Activated CD4-positive, alpha-beta memory T cell treated with anti-CD3 and anti-CD28 coated beads, Interleukin-2, amount 10 ng/mL, durations not matched to agents 7 days and 5 days (primary cell): ENCODE measurements around the gene ENOX2. TPM values are rescaled to one million over a fixed set of nuclear protein-coding genes. Genes with fewer than 3 reads are reported as not detected.
"Not testable (repeated sequence)": the region's sequence is repeated elsewhere in the genome, so short reads cannot be mapped to it uniquely, and the experiment has no call there.

Experiments
- CTCF ChIA-PET: fragments of 350-600 bp; sonication (Branson Sonifier 250); formaldehyde crosslinking; loops from one replicate; lab custom pipeline; 2021; ENCODE audit warnings: antibody characterized with exemption, inconsistent platforms; lab: Charles Lee
- POLR2A ChIA-PET: fragments of 350-600 bp; sonication (Branson Sonifier 250); formaldehyde crosslinking; loops from one replicate; lab custom pipeline; 2021; ENCODE audit warnings: antibody characterized with exemption; lab: Charles Lee
- DNase-seq: peaks from one replicate; pipeline ENCODE4 v3.0.0-alpha.2; 2020
- H3K27ac Mint-ChIP-seq: one replicate; pipeline ENCODE4 v1.8.0; 2021; ENCODE audit warnings: mild to moderate bottlenecking, mixed read lengths
- H3K27me3 Mint-ChIP-seq: one replicate; pipeline ENCODE4 v1.8.0; 2021; ENCODE audit warnings: mixed read lengths
- H3K36me3 Mint-ChIP-seq: one replicate; pipeline ENCODE4 v1.8.0; 2021; ENCODE audit warnings: low read depth, mixed read lengths
- H3K4me1 Mint-ChIP-seq: one replicate; pipeline ENCODE4 v1.8.0; 2021; ENCODE audit warnings: mixed read lengths
- H3K4me3 Mint-ChIP-seq: one replicate; pipeline ENCODE4 v1.8.0; 2021; ENCODE audit warnings: mild to moderate bottlenecking, mixed read lengths
- H3K9me3 Mint-ChIP-seq: one replicate; pipeline ENCODE4 v1.8.0; 2021; ENCODE audit warnings: mixed read lengths
- total RNA-seq, 2 experiments: library from RNA; stranded (reverse); gene quantifications; one replicate each; pipeline ENCODE4 v1.2.3, GENCODE V29; 2021

Gene ENOX2
- total RNA-seq, 2 experiments from 2014 or later: 10.3 to 13.4 TPM

- H3K9me3 Mint-ChIP-seq: no peaks in the 10 kb centered on the region
- CTCF ChIA-PET: no interaction called here
These were observed 73.2 kb downstream of the ENOX2 start for GRCh38 chrX:130829526-130830515.

GRCh38 chrX:130828641-130829040 lies 74.4 kb downstream of the ENOX2 start:
- CTCF ChIA-PET: no interaction called here
- Mint-ChIP-seq H3K4me1 (no peaks in the 10 kb centered on the region), H3K4me3 (no peak overlapping the region), H3K36me3 (no peaks in the 10 kb centered on the region), H3K27ac (no peak overlapping the region), H3K9me3 (no peaks in the 10 kb centered on the region), H3K27me3 (no peaks in the 10 kb centered on the region)
- POLR2A ChIA-PET: no interaction called here
- DNase-seq: no peak

More at GRCh38 chrX:130829526-130830515, 73.2 kb downstream of the ENOX2 start:
- Mint-ChIP-seq H3K4me1 (no peaks in the 10 kb centered on the region), H3K4me3 (no peak overlapping the region), H3K36me3 (no peaks in the 10 kb centered on the region), H3K27ac (no peak overlapping the region), H3K27me3 (no peaks in the 10 kb centered on the region)
- POLR2A ChIA-PET: no interaction called here
- no peak for DNase-seq

- no peaks in the 10 kb centered on the region for H3K4me1 Mint-ChIP-seq
- ChIA-PET CTCF (no interaction called here), POLR2A (no interaction called here)
- DNase-seq: no peak
- H3K27me3 Mint-ChIP-seq: no peaks in the 10 kb centered on the region
- H3K9me3 Mint-ChIP-seq: no peaks in the 10 kb centered on the region
- H3K36me3 Mint-ChIP-seq: no peaks in the 10 kb centered on the region
- no peak overlapping the region for H3K4me3 Mint-ChIP-seq
- no peak overlapping the region for H3K27ac Mint-ChIP-seq
These were observed 75.4 kb downstream of the ENOX2 start for GRCh38 chrX:130827648-130828047.

DNA sequence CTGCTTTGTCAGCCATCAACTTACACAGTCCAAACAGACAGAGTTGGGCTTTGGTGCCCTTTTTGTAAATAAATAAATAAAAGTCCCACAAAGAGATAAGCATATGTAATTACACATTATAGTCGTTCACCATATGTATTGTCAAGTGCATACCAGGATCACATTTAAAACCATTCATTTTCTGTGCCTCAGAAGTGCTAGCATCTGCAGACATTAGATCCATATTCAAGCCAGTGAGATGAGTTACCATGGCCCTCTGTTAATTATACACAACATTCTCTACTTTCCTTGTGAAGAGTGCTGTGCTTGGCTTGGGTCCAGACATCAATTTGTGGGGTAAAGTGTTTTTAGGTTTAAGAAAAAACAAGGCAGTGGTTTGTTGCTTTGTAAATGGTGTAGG lies 76.8 kb downstream of the ENOX2 start:
- Mint-ChIP-seq H3K4me3 (no peak overlapping the region), H3K4me1 (no peaks in the 10 kb centered on the region), H3K9me3 (no peaks in the 10 kb centered on the region), H3K27me3 (no peaks in the 10 kb centered on the region), H3K36me3 (no peaks in the 10 kb centered on the region), H3K27ac (no peak overlapping the region)
- CTCF ChIA-PET: no interaction called here
- no peak for DNase-seq
- POLR2A ChIA-PET: interaction anchor here (0.7 kb wide), 1 partner anchor 1104 kb away, joined by 3 read pairs; no protein-coding TSS in a partner anchor

DNA sequence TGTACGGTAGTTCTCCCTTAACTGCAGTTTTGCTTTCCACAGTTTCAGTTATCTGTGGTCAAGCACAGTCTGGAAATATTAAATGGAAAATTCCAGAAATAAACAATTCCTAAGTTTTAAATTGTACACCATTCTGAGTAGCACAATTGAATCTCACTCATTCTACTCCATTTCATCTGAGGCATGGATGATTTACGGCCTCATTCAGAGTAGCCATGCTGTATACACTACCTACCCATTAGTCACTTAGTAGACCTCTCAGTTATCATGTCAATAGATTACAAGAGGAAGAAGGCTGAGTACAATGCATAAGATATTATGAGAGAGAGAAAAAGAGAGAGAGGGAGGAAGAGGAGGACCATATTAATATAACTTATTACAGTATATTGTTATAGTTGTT lies 77.5 kb downstream of the ENOX2 start:
- ChIA-PET POLR2A (no interaction called here), CTCF (no interaction called here)
- H3K4me1 Mint-ChIP-seq: peaks cover 2% of the 10 kb centered on the region
- no peak overlapping the region for H3K27ac Mint-ChIP-seq
- no peaks in the 10 kb centered on the region for H3K27me3 Mint-ChIP-seq
- H3K9me3 Mint-ChIP-seq: no peaks in the 10 kb centered on the region
- no peaks in the 10 kb centered on the region for H3K36me3 Mint-ChIP-seq
- no peak for DNase-seq
- H3K4me3 Mint-ChIP-seq: no peak overlapping the region

DNA sequence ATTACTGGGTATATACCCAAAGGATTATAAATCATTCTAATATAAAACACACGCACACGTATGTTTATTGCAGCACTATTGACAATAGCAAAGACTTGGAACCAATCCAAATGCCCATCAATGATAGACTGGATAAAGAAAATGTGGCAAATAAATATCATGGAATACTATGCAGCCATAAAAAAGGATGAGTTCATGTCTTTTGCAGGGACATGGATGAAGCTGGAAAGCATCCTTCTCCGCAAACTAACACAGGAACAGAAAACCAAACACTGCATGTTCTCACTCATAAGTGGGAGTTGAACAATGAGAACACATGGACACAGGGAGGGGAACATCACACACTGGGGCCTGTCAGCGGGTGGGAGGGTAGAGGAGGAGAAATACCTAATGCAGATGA lies 83.6 kb downstream of the ENOX2 start:
- H3K36me3 Mint-ChIP-seq, H3K4me1 Mint-ChIP-seq, DNase-seq, CTCF ChIA-PET, H3K4me3 Mint-ChIP-seq, H3K27ac Mint-ChIP-seq, H3K27me3 Mint-ChIP-seq, H3K9me3 Mint-ChIP-seq, POLR2A ChIA-PET: not testable (repeated sequence)

GRCh38 chrX:130813932-130814331 lies 89.1 kb downstream of the ENOX2 start:
- H3K27me3 Mint-ChIP-seq, POLR2A ChIA-PET, H3K36me3 Mint-ChIP-seq, H3K9me3 Mint-ChIP-seq, DNase-seq, H3K4me3 Mint-ChIP-seq, H3K27ac Mint-ChIP-seq, H3K4me1 Mint-ChIP-seq: not testable (repeated sequence)
- CTCF ChIA-PET: interaction anchor here (0.5 kb wide), 1 partner anchor 236 kb away, joined by 3 read pairs; no protein-coding TSS in a partner anchor

DNA sequence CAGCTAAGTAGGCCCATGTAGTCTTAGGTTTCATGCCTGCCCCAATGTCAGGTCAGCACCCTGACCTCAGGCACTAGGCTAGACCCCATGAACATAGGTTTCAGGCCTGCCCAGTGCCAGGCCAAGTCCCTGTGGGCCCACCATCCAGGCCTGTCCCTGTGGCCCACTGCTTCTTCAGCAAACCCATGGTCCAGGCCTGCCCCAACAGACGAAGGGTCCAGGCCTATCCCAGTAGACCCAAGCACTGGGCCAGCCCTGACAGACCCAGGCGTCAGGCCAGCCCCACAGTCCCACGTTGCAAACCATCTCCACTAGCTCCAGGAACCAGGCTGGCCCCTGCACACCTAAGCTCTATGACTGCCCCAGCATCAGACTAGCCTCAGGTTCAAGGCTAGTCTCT lies 92.4 kb downstream of the ENOX2 start:
- DNase-seq: no peak
- Mint-ChIP-seq H3K27ac (no peak overlapping the region), H3K4me3 (no peak overlapping the region), H3K27me3 (no peaks in the 10 kb centered on the region), H3K9me3 (peaks cover 4% of the 10 kb centered on the region), H3K36me3 (no peaks in the 10 kb centered on the region), H3K4me1 (no peaks in the 10 kb centered on the region)
- POLR2A ChIA-PET: no interaction called here
- CTCF ChIA-PET: no interaction called here

GRCh38 chrX:130805903-130806302 lies 97.1 kb downstream of the ENOX2 start:
- ChIA-PET POLR2A (no interaction called here), CTCF (no interaction called here)
- Mint-ChIP-seq H3K27ac (no peak overlapping the region), H3K4me1 (no peaks in the 10 kb centered on the region), H3K9me3 (no peaks in the 10 kb centered on the region), H3K27me3 (no peaks in the 10 kb centered on the region), H3K36me3 (no peaks in the 10 kb centered on the region), H3K4me3 (no peak overlapping the region)
- DNase-seq: no peak

DNA sequence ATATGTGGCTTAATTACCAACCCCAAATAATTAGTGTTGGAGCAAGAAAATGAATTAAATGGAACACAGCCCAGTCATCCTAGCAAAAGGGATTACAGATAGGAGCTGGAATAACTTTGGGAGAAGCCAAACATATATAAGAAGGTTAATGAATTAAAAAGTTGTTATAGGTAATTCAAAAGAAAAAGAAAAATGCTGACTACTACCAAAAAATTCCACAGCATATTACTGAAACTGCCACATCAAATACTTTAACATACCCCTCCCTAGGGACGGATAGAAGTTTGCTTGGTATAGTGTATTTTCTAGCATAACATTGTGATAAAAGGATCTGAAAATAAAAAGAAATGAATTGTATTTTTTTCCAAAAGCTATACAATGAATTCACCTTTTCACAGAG lies 99.5 kb downstream of the ENOX2 start:
- CTCF ChIA-PET: no interaction called here
- Mint-ChIP-seq H3K9me3 (no peaks in the 10 kb centered on the region), H3K36me3 (no peaks in the 10 kb centered on the region), H3K4me3 (no peak overlapping the region), H3K27me3 (no peaks in the 10 kb centered on the region), H3K27ac (no peak overlapping the region), H3K4me1 (no peaks in the 10 kb centered on the region)
- POLR2A ChIA-PET: no interaction called here
- DNase-seq: no peak

- no peaks in the 10 kb centered on the region for H3K27me3 Mint-ChIP-seq
These were observed 101.1 kb downstream of the ENOX2 start for GRCh38 chrX:130801901-130802300.

GRCh38 chrX:130799393-130799792 lies 103.6 kb downstream of the ENOX2 start:
- ChIA-PET CTCF (no interaction called here), POLR2A (no interaction called here)
- DNase-seq: no peak
- Mint-ChIP-seq H3K27ac (no peak overlapping the region), H3K4me3 (no peak overlapping the region), H3K36me3 (no peaks in the 10 kb centered on the region), H3K9me3 (no peaks in the 10 kb centered on the region), H3K4me1 (no peaks in the 10 kb centered on the region), H3K27me3 (no peaks in the 10 kb centered on the region)

More at GRCh38 chrX:130801901-130802300, 101.1 kb downstream of the ENOX2 start:
- no peak for DNase-seq
- Mint-ChIP-seq H3K36me3 (no peaks in the 10 kb centered on the region), H3K27ac (no peak overlapping the region), H3K4me1 (no peaks in the 10 kb centered on the region), H3K4me3 (no peak overlapping the region), H3K9me3 (no peaks in the 10 kb centered on the region)
- POLR2A ChIA-PET: no interaction called here
- CTCF ChIA-PET: no interaction called here

DNA sequence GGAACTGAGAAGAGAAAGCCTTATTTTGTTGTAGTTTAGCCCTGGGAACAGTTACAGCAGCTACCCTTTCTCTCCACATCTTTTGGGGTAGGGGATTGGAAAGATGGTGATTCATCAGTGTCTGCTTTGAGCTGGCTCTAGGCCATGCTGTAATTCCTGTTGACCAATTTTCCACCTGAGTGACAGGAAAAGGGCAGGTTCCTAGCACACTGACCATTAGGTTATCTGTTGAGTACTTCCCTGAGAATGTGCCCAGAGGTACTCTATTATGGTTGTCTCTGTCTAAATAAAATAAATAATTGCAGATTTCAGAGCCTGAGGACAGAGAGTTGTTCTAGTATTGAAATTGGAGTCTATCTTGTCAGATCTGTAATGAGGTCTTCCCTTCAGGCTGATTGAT lies 109.0 kb downstream of the ENOX2 start:
- no peaks in the 10 kb centered on the region for H3K36me3 Mint-ChIP-seq
- H3K27ac Mint-ChIP-seq: no peak overlapping the region
- ChIA-PET POLR2A (no interaction called here), CTCF (no interaction called here)
- H3K4me3 Mint-ChIP-seq: no peak overlapping the region
- no peak for DNase-seq
- no peaks in the 10 kb centered on the region for H3K9me3 Mint-ChIP-seq
- H3K27me3 Mint-ChIP-seq: no peaks in the 10 kb centered on the region
- H3K4me1 Mint-ChIP-seq: no peaks in the 10 kb centered on the region

GRCh38 chrX:130791870-130792269 lies 111.1 kb downstream of the ENOX2 start:
- CTCF ChIA-PET, H3K4me1 Mint-ChIP-seq: not testable (repeated sequence)

More at GRCh38 chrX:130791870-130792269, 111.1 kb downstream of the ENOX2 start:
- H3K27me3 Mint-ChIP-seq, H3K9me3 Mint-ChIP-seq, H3K4me3 Mint-ChIP-seq, H3K27ac Mint-ChIP-seq, H3K36me3 Mint-ChIP-seq, POLR2A ChIA-PET, DNase-seq: not testable (repeated sequence)
